ENCODE measurements around the gene DCLK2. TPM values are rescaled to one million over a fixed set of nuclear protein-coding genes. Genes with fewer than 3 reads are reported as not detected.

Gene DCLK2
- total RNA-seq, 2 donors from 2014 or later, result 3.0 to 3.1 TPM

- intact Hi-C loops (cut with DNase I, micrococcal nuclease), result no loop called here
- no peak for ATAC-seq
- no peak for DNase-seq
Observed at GRCh38 chr4:150067859-150068258, 10.4 kb upstream of the DCLK2 start.

- no peak for DNase-seq
- intact Hi-C loops (cut with DNase I, micrococcal nuclease), result no loop called here
- ATAC-seq, result no peak
Observed at GRCh38 chr4:150068300-150068960, 9.8 kb upstream of the DCLK2 start.

- ATAC-seq (no peak), DNase-seq (no peak)
- intact Hi-C loops (cut with DNase I, micrococcal nuclease), result no loop called here
Observed at GRCh38 chr4:150069353-150069752, 8.9 kb upstream of the DCLK2 start.

- intact Hi-C loops (cut with DNase I, micrococcal nuclease), result no loop called here
- DNase-seq (no peak), ATAC-seq (peak; percentile 54)
Observed at GRCh38 chr4:150070464-150071170, 7.6 kb upstream of the DCLK2 start.

GRCh38 chr4:150072471-150072870 is 5.8 kb upstream of the DCLK2 start:
- DNase-seq, result no peak
- ATAC-seq, result no peak
- intact Hi-C loops (cut with DNase I, micrococcal nuclease), result no loop called here

GRCh38 chr4:150072906-150073714 is 5.1 kb upstream of the DCLK2 start:
- intact Hi-C loops (cut with DNase I, micrococcal nuclease), result no loop called here
- no peak for ATAC-seq
- DNase-seq, result no peak

- no peak for DNase-seq
- no peak for ATAC-seq
- intact Hi-C loops (cut with DNase I, micrococcal nuclease), result no loop called here
Observed at GRCh38 chr4:150074064-150074463, 4.2 kb upstream of the DCLK2 start.

GRCh38 chr4:150078579-150079080 is 385 bp downstream of the DCLK2 start:
- intact Hi-C loops (cut with DNase I, micrococcal nuclease), result no loop called here
- ATAC-seq, result peak; percentile 79
- peak; percentile 45 to 63 for DNase-seq

GRCh38 chr4:150079081-150079581 is 886 bp downstream of the DCLK2 start:
- peak; percentile 41 to 52 for DNase-seq
- intact Hi-C loops (cut with DNase I, micrococcal nuclease), result no loop called here
- peak; percentile 64 for ATAC-seq

- no peak for ATAC-seq
- intact Hi-C loops (cut with DNase I, micrococcal nuclease), result no loop called here
- no peak for DNase-seq
Observed at GRCh38 chr4:150080337-150080736, 2.1 kb downstream of the DCLK2 start.

- ATAC-seq (no peak), DNase-seq (no peak)
- intact Hi-C loops (cut with DNase I, micrococcal nuclease), result no loop called here
Observed at GRCh38 chr4:150080875-150081274, 2.6 kb downstream of the DCLK2 start.

GRCh38 chr4:150082241-150082640 is 4.0 kb downstream of the DCLK2 start:
- intact Hi-C loops (cut with DNase I, micrococcal nuclease), result no loop called here
- ATAC-seq, result no peak
- DNase-seq, result no peak

- peak; percentile 67 for ATAC-seq
Observed at GRCh38 chr4:150087006-150087405, 8.8 kb downstream of the DCLK2 start.

GRCh38 chr4:150089732-150090131 is 11.5 kb downstream of the DCLK2 start:
- ATAC-seq, result no peak
- intact Hi-C loops (cut with DNase I, micrococcal nuclease), result no loop called here
- DNase-seq, result no peak

More at GRCh38 chr4:150087006-150087405, 8.8 kb downstream of the DCLK2 start:
- intact Hi-C loops (cut with DNase I, micrococcal nuclease), result no loop called here
- no peak for DNase-seq

GRCh38 chr4:150090836-150091235 is 12.6 kb downstream of the DCLK2 start:
- DNase-seq, result no peak
- no peak for ATAC-seq
- intact Hi-C loops (cut with DNase I, micrococcal nuclease), result no loop called here

- intact Hi-C loops (cut with DNase I, micrococcal nuclease), result no loop called here
- DNase-seq, result no peak
- ATAC-seq, result no peak
Observed at GRCh38 chr4:150094676-150095075, 16.4 kb downstream of the DCLK2 start.

- no peak for ATAC-seq
- intact Hi-C loops (cut with DNase I, micrococcal nuclease), result no loop called here
Observed at GRCh38 chr4:150096625-150097024, 18.4 kb downstream of the DCLK2 start.

GRCh38 chr4:150098214-150098613 is 20.0 kb downstream of the DCLK2 start:
- DNase-seq (no peak), ATAC-seq (no peak)
- intact Hi-C loops (cut with DNase I, micrococcal nuclease), result no loop called here

More at GRCh38 chr4:150096625-150097024, 18.4 kb downstream of the DCLK2 start:
- no peak for DNase-seq

GRCh38 chr4:150104404-150105027 is 26.3 kb downstream of the DCLK2 start:
- DNase-seq (no peak), ATAC-seq (no peak)
- intact Hi-C loops (cut with DNase I, micrococcal nuclease), result no loop called here
